Transverse colon (tissue), 4 donors: ENCODE measurements around the gene AHCYL1. TPM values are rescaled to one million over a fixed set of nuclear protein-coding genes. Genes with fewer than 3 reads are reported as not detected.
A peak's percentile ranks its signal among the peaks of the same experiment; 100 is the strongest.

Experiments used
- DNase-seq: peaks from one replicate; pipeline ENCODE4 v3.0.0-alpha.2; 2019
- H3K27ac ChIP-seq, 4 donors: fragments of 200-600 bp; sonication (generic); 2 replicates each; pipeline ENCODE4 v1.5.1; 2016 to 2018; ENCODE audit warnings: inconsistent platforms in 4 of 4
- H3K27me3 ChIP-seq: fragments of 200-600 bp; sonication (generic); 2 replicates; pipeline ENCODE4 v1.5.1; 2017; ENCODE audit warnings: inconsistent platforms
- H3K36me3 ChIP-seq, 4 donors: fragments of 200-600 bp; sonication (generic); 2 replicates each; pipeline ENCODE4 v1.5.1; 2017 to 2019; ENCODE audit warnings: inconsistent platforms in 4 of 4
- H3K4me1 ChIP-seq, 4 donors: fragments of 200-600 bp; sonication (generic); 2 replicates each; pipeline ENCODE4 v1.5.1; 2017 to 2020; ENCODE audit warnings: inconsistent platforms in 4 of 4
- H3K4me3 ChIP-seq, 4 donors: fragments of 200-600 bp; sonication (generic); 1 replicate in 1 of 4; 2 replicates in 3 of 4; pipeline versions ENCODE4 v1.5.1 to v1.6.1; 2017 to 2019; ENCODE audit warnings: inconsistent platforms in 4 of 4
- H3K9me3 ChIP-seq, 2 donors: fragments of 200-600 bp; sonication (generic); 2 replicates each; pipeline ENCODE4 v1.5.1; 2017 to 2019; ENCODE audit warnings: inconsistent platforms in 2 of 2
- EP300 ChIP-seq: sonication (generic); formaldehyde crosslinking; IDR thresholded peaks from one replicate; pipeline ENCODE4 v1.6.1; 2017; ENCODE audit warnings: antibody characterized with exemption, low read depth
- POLR2A ChIP-seq: fragments of 450-650 bp; IDR thresholded peaks from one replicate; pipeline ENCODE4 v1.6.1; 2016; ENCODE audit warnings: antibody characterized with exemption, mild to moderate bottlenecking, moderate library complexity
- POLR2AphosphoS5 ChIP-seq, 3 donors: sonication (generic); formaldehyde crosslinking; IDR thresholded peaks; one replicate each; pipeline ENCODE4 v1.6.1; 2016; ENCODE audit warnings: antibody characterized with exemption in 3 of 3
- WGBS, 2 donors: methylation state at CpG; one replicate each; pipeline ENCODE4 v1.1.5; 2018; ENCODE audit warnings: low coverage in 1 of 2; 5-methylcytosine and 5-hydroxymethylcytosine counted together
- in situ Hi-C, 4 donors: fragments of 200-750 bp; cut with MboI; loops; one replicate each; pipeline versions ENCODE4 v1.15.0 to v1.15.1; 2017; ENCODE audit warnings: low sequenced_read_pairs in 3 of 4, low pct_ligation_motif_present in 1 of 4, low pct_unique_long_range_greater_than_20kb in 1 of 4
- intact Hi-C: fragments of 100-400 bp; cut with DNase I; formaldehyde crosslinking; loops from one replicate; pipeline ENCODE4 v1.15.1; 2023; ENCODE audit warnings: low total_unique reads
- total RNA-seq, 4 donors: library from RNA; depleted of rRNA; stranded (reverse); fragments of >200 nt; gene quantifications; one replicate each; pipeline ENCODE4 v1.1.0, GENCODE V29; 2016
- TF ChIP-seq, protein P1 (sequence below), 5 experiments: fragments of 200-600 bp in 3 of 5; fragments of 450-650 bp in 2 of 5; sonication (generic) in 3 of 5; IDR thresholded peaks; 1 replicate in 2 of 5; 2 replicates in 3 of 5; pipeline ENCODE4 v1.5.1; 2016 to 2017; ENCODE audit warnings: antibody characterized with exemption in 5 of 5, inconsistent platforms in 3 of 5, mild to moderate bottlenecking in 2 of 5, moderate library complexity in 1 of 5

Gene AHCYL1
- total RNA-seq, 4 donors from 2014 or later: 31.8 to 71.5 (median 51.3) TPM

DNA sequence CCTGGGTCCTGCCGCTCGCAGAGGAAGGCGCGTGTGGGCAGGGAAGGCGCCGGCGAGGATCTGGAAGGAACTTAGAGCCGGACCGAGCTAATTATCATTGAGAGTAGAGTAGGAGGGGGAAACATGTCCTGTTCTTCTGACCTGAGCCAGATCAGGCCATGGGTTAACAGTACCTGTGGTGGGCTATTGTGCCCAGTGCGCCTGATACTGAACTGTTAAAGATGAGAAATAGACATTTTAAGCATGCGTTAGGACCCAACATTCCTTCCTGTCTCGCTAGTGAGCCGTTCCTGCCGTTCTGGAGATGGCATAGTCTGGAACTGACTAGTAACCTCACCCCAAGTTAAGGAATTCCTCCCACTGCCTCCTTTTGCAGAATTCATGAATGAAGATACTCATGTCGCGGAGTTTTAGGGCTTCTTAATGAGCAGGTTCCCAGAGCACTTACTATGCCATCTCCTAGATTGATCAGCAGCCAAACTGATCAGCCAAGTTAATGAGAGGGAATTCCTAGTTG lies 50.7 kb downstream of the AHCYL1 start:
- in situ Hi-C loops: loop anchor here in 1 of 4 donors (25.0 kb wide), 1 partner anchor 302 kb away; the partner anchor contains the start of gene RBM15
- 0 to 9% methylated on average over 1 to 16 of the region's 16 CpGs for WGBS, 2 donors
- intact Hi-C loops: no loop called here
- no peak for DNase-seq
- Histone ChIP-seq H3K4me3 (peak overlapping the region; percentile 90 to 99 (median 99)), H3K27ac (peak overlapping the region; percentile 93 to 96 (median 94)), H3K4me1 (peaks cover 4 to 22% (median 16%) of the 10 kb centered on the region in 4 donors), H3K36me3 (peaks cover 0 to 21% (median 10%) of the 10 kb centered on the region in 4 donors), H3K27me3 (no peaks in the 10 kb centered on the region), H3K9me3 (no peaks in the 10 kb centered on the region)
- TF ChIP-seq POLR2AphosphoS5 (IDR thresholded peaks at IDR 0.05) (no peak), EP300 (no peak), POLR2A (no peak)
- TF ChIP-seq, protein P1, sequence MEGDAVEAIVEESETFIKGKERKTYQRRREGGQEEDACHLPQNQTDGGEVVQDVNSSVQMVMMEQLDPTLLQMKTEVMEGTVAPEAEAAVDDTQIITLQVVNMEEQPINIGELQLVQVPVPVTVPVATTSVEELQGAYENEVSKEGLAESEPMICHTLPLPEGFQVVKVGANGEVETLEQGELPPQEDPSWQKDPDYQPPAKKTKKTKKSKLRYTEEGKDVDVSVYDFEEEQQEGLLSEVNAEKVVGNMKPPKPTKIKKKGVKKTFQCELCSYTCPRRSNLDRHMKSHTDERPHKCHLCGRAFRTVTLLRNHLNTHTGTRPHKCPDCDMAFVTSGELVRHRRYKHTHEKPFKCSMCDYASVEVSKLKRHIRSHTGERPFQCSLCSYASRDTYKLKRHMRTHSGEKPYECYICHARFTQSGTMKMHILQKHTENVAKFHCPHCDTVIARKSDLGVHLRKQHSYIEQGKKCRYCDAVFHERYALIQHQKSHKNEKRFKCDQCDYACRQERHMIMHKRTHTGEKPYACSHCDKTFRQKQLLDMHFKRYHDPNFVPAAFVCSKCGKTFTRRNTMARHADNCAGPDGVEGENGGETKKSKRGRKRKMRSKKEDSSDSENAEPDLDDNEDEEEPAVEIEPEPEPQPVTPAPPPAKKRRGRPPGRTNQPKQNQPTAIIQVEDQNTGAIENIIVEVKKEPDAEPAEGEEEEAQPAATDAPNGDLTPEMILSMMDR (IDR thresholded peaks at IDR 0.05): no peak

DNA sequence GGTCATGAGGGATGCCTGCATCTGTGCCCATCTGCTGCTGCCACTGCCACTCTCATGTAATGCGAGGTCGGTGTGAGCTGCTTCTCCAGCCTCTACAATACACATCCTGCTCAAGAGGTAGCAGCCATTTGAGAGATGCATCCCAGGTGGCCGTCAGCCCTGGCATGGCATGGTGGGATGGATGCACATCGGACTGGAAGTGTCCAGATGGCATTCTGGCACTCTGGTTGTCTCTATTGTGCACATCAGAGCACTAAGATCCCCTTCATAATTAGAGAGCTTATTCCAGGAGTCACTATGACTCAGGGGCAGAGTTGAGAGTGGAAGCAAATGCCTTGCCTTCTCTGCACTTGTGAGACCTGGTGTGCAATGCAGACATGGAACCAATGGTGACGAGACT lies 53.7 kb downstream of the AHCYL1 start:
- in situ Hi-C loops: loop anchor here in 1 of 4 donors (25.0 kb wide), 1 partner anchor 299 kb away; the partner anchor contains the start of gene RBM15
- no peak for DNase-seq
- H3K4me1 ChIP-seq: peaks cover 4 to 20% (median 16%) of the 10 kb centered on the region in 4 donors
- H3K36me3 ChIP-seq: peaks cover 0 to 48% (median 24%) of the 10 kb centered on the region in 4 donors
- H3K9me3 ChIP-seq: no peaks in the 10 kb centered on the region
- intact Hi-C loops: no loop called here
- no peaks in the 10 kb centered on the region for H3K27me3 ChIP-seq
- no peak overlapping the region for H3K4me3 ChIP-seq
- WGBS, 2 donors: 93 to 100% methylated on average over 1 to 5 of the region's 5 CpGs
- no peak overlapping the region for H3K27ac ChIP-seq
- TF ChIP-seq POLR2A (no peak), POLR2AphosphoS5 (IDR thresholded peaks at IDR 0.05) (no peak), EP300 (no peak)
- TF ChIP-seq, protein P1 (IDR thresholded peaks at IDR 0.05): no peak

- DNase-seq: no peak
- H3K27me3 ChIP-seq: no peaks in the 10 kb centered on the region
- WGBS, 2 donors: 50 to 77% methylated on average over 1 to 3 of the region's 4 CpGs
These were observed 55.1 kb downstream of the AHCYL1 start for GRCh38 chr1:110039641-110040040.

GRCh38 chr1:110040548-110040947 lies 56.0 kb downstream of the AHCYL1 start:
- H3K36me3 ChIP-seq: peaks cover 0 to 69% (median 38%) of the 10 kb centered on the region in 4 donors
- peaks cover 2 to 12% (median 7%) of the 10 kb centered on the region in 4 donors for H3K4me1 ChIP-seq
- H3K27me3 ChIP-seq: no peaks in the 10 kb centered on the region
- intact Hi-C loops (no loop called here), in situ Hi-C loops (loop anchor here in 1 of 4 donors (25.0 kb wide), 1 partner anchor 297 kb away; the partner anchor contains the start of gene RBM15)
- no peaks in the 10 kb centered on the region for H3K9me3 ChIP-seq
- no peak overlapping the region for H3K4me3 ChIP-seq
- H3K27ac ChIP-seq: no peak overlapping the region
- WGBS, 2 donors: 85% methylated on average over 4 of the region's 4 CpGs; no CpG with 5 or more reads in 1 of the 2 donors
- DNase-seq: no peak
- TF ChIP-seq, protein P1 (IDR thresholded peaks at IDR 0.05): no peak
- TF ChIP-seq POLR2A: no peak
- no peak for TF ChIP-seq EP300

More at GRCh38 chr1:110039641-110040040, 55.1 kb downstream of the AHCYL1 start:
- Histone ChIP-seq H3K9me3 (no peaks in the 10 kb centered on the region), H3K36me3 (peaks cover 0 to 61% (median 34%) of the 10 kb centered on the region in 4 donors), H3K4me1 (peaks cover 4 to 16% (median 12%) of the 10 kb centered on the region in 4 donors), H3K27ac (no peak overlapping the region), H3K4me3 (no peak overlapping the region)
- no peak for TF ChIP-seq EP300
- TF ChIP-seq POLR2A: no peak
- TF ChIP-seq, protein P1 (IDR thresholded peaks at IDR 0.05): no peak
- no peak for TF ChIP-seq POLR2AphosphoS5 (IDR thresholded peaks at IDR 0.05)
- in situ Hi-C loops (loop anchor here in 1 of 4 donors (25.0 kb wide), 1 partner anchor 298 kb away; the partner anchor contains the start of gene RBM15), intact Hi-C loops (no loop called here)
